A549 treated with AZD9567 at 1 μM for 4 hours (cell line): ENCODE data around the gene VIPR1. TPM values are rescaled to one million over a fixed set of nuclear protein-coding genes. Genes with fewer than 3 reads are reported as not detected.

Source experiments
- total RNA-seq: library from RNA; stranded (reverse); fragments of 200-300 nt; extraction: Qiagen RNA extraction; gene quantifications from 5 replicates; pipeline ENCODE4 v1.2.3, GENCODE V29; 2022; ENCODE audit not compliant: insufficient read depth

The VIPR1 gene
- total RNA-seq: 0.91 to 3.6 TPM (median 1.2 TPM) in 5 replicates

GRCh38 chr3:42502429-42503250 lies at the start of gene VIPR1:
TSS of gene VIPR1 (plus strand) at chr3:42502643. CDS start at chr3:42502736, 93 bp downstream.

GRCh38 chr3:42581709-42582473 lies 79.4 kb downstream of the VIPR1 start, which contains the start of gene SEC22C:
TSS of gene SEC22C (minus strand) at chr3:42581967. CDS start at chr3:42569046, 12,921 bp downstream.

Other genes starting within 250 kb of the VIPR1 start
- 0.99 to 1.8 TPM (median 1.6 TPM) in 4 of 5 replicates, not detected in the other for gene CCK, start 236.5 kb upstream of the VIPR1 start, total RNA-seq
- not detected in 5 replicates for gene LYZL4, start 92.0 kb upstream of the VIPR1 start, total RNA-seq
- gene SEC22C, start 79.3 kb downstream of the VIPR1 start, total RNA-seq: 29.0 to 36.2 TPM (median 35.2 TPM) in 5 replicates
- 17.4 to 21.7 TPM (median 18.1 TPM) in 5 replicates for gene SS18L2, start 88.2 kb downstream of the VIPR1 start, total RNA-seq
- 9.4 to 13.2 TPM (median 12.5 TPM) in 5 replicates for gene NKTR, start 98.0 kb downstream of the VIPR1 start, total RNA-seq
- gene ZBTB47, start 151.1 kb downstream of the VIPR1 start, total RNA-seq: 5.2 to 6.8 TPM (median 5.9 TPM) in 5 replicates
- gene KLHL40, start 182.9 kb downstream of the VIPR1 start, total RNA-seq: not detected in 5 replicates
- not detected in 5 replicates for gene HHATL, start 200.2 kb downstream of the VIPR1 start, total RNA-seq